HepG2 (cell line): ENCODE measurements around the gene DNALI1. TPM values are rescaled to one million over a fixed set of nuclear protein-coding genes. Genes with fewer than 3 reads are reported as not detected.

Experiments
- ASH2L ChIP-seq: fragments of 300-600, 200-600 bp; sonication (generic); IDR thresholded peaks from 2 replicates; pipeline ENCODE4 v1.7.0; 2017; ENCODE audit warnings: low read depth, mild to moderate bottlenecking, moderate library complexity, mixed read lengths, low read length; ENCODE audit not compliant: insufficient read length
- DNMT3B ChIP-seq: conservative IDR thresholded peaks from 2 replicates; pipeline ENCODE4 v1.6.1; 2016; ENCODE audit warnings: missing biosample characterization, control low read depth
- ESRRA ChIP-seq: sonication (generic); formaldehyde crosslinking; IDR thresholded peaks from 2 replicates; pipeline ENCODE4 v1.5.1; 2020; ENCODE audit warnings: mild to moderate bottlenecking, low read depth, missing genetic modification reagents
- FOXC1 ChIP-seq: sonication (generic); formaldehyde crosslinking; IDR thresholded peaks from 2 replicates; pipeline ENCODE4 v1.8.0; 2022; ENCODE audit warnings: mild to moderate bottlenecking, missing genetic modification reagents, borderline replicate concordance
- JUND ChIP-seq: sonication (generic); formaldehyde crosslinking; IDR thresholded peaks from 2 replicates; pipeline ENCODE4 v1.8.0; 2022; ENCODE audit warnings: mild to moderate bottlenecking, missing genetic modification reagents
- KLF11 ChIP-seq: IDR thresholded peaks from 2 replicates; pipeline ENCODE4 v1.6.1; 2016; ENCODE audit warnings: missing compliant biosample characterization
- NFATC3 ChIP-seq: sonication (generic); formaldehyde crosslinking; IDR thresholded peaks from 2 replicates; pipeline ENCODE4 v1.5.1; 2020; ENCODE audit warnings: mild to moderate bottlenecking, missing genetic modification reagents
- SP1 ChIP-seq, 2 experiments: fragments of 450-650 bp in 1 of 2; sonication (generic) in 1 of 2; formaldehyde crosslinking in 1 of 2; IDR thresholded peaks; 2 replicates each; pipeline versions ENCODE4 v1.4.0 to v1.6.1; 2016 to 2020; ENCODE audit warnings: missing genetic modification reagents in 1 of 2
- TFDP2 ChIP-seq: sonication (generic); formaldehyde crosslinking; IDR thresholded peaks from 2 replicates; pipeline ENCODE4 v1.4.0; 2020; ENCODE audit warnings: missing genetic modification reagents
- THAP8 ChIP-seq: sonication (generic); formaldehyde crosslinking; IDR thresholded peaks from 2 replicates; pipeline ENCODE4 v1.5.1; 2020; ENCODE audit warnings: missing genetic modification reagents, mild to moderate bottlenecking, borderline replicate concordance
- ZC3H13 ChIP-seq: sonication (generic); formaldehyde crosslinking; IDR thresholded peaks from 2 replicates; pipeline ENCODE4 v1.8.1; 2023; ENCODE audit warnings: mild to moderate bottlenecking, missing genetic modification reagents, moderate library complexity
- ZIK1 ChIP-seq: sonication (generic); formaldehyde crosslinking; IDR thresholded peaks from 2 replicates; pipeline ENCODE4 v1.5.0; 2020; ENCODE audit warnings: mild to moderate bottlenecking, low read depth, missing genetic modification reagents, borderline replicate concordance
- ZNF350 ChIP-seq: sonication (generic); formaldehyde crosslinking; IDR thresholded peaks from 2 replicates; pipeline ENCODE4 v1.4.0; 2020; ENCODE audit warnings: mild to moderate bottlenecking, low read depth, missing genetic modification reagents, borderline replicate concordance
- ZNF670 ChIP-seq: sonication (generic); formaldehyde crosslinking; IDR thresholded peaks from 2 replicates; pipeline ENCODE4 v1.8.0; 2022; ENCODE audit warnings: mild to moderate bottlenecking, missing genetic modification reagents, borderline replicate concordance
- ZNF687 ChIP-seq: sonication (generic); formaldehyde crosslinking; IDR thresholded peaks from 2 replicates; pipeline ENCODE4 v1.5.1; 2020; ENCODE audit warnings: mild to moderate bottlenecking, missing genetic modification reagents, moderate library complexity
- polyA plus RNA-seq, 8 experiments: library from polyadenylated mRNA; depleted of rRNA in 3 of 8; stranded (reverse) in 7 of 8; unstranded in 1 of 8; fragments of >200 nt; fragmentation: Illumina TruSeq in 4 of 8; extraction: Trizol in 4 of 8; gene quantifications; 2 replicates each; pipeline versions ENCODE4 v1.2.1 to v1.2.3, GENCODE V29; 2011 to 2016; ENCODE audit warnings: low read depth in 4 of 8, missing spikeins in 1 of 8, mixed read lengths in 1 of 8; ENCODE audit not compliant: insufficient read depth in 1 of 8
- total RNA-seq, 5 experiments: library from RNA; depleted of rRNA; stranded (reverse); fragments of >200 nt; fragmentation: Illumina TruSeq; extraction: Trizol; gene quantifications; 2 replicates each; pipeline ENCODE4 v1.2.3, GENCODE V29; 2016; ENCODE audit warnings: low read depth in 1 of 5
- TF ChIP-seq, protein P1 (sequence below): sonication (generic); formaldehyde crosslinking; IDR thresholded peaks from 2 replicates; pipeline ENCODE4 v1.5.0; 2020; ENCODE audit warnings: mild to moderate bottlenecking, missing genetic modification reagents, borderline replicate concordance
- TF ChIP-seq, protein P2 (sequence below): sonication (generic); formaldehyde crosslinking; IDR thresholded peaks from 2 replicates; pipeline ENCODE4 v1.4.0; 2020; ENCODE audit warnings: missing genetic modification reagents

Gene DNALI1
- total and polyA plus RNA-seq, 2 of the 13 experiments (the other 11 are each of a cell fraction or from before 2014, with no cell fraction given): 0.42 to 0.70 TPM

DNA sequence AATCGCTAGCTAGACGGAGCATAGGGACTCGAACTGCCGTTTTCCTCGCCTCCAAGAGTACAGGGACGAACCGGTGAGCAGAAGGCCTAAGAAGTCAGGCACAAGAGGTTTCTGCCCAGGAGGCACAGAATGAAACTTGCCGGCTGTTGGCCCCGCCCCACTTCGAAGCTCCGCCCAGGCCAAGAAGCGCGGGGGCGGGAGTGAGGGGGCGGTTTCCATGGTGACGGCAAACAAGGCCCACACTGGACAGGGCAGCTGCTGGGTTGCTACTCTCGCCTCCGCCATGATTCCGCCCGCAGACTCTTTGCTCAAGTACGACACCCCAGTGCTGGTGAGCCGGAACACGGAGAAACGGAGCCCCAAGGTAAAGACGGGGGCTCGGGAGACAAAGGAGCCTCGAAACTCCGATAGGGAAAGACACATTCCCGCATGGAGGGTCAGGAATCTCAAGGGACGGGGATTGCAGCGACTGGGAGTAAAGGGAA, at the start of gene DNALI1 (continued):
- peak; percentile 48; the same call in 1 of the 2 replicates for TF ChIP-seq TFDP2 (CRISPR knock-in tag)
- no peak for TF ChIP-seq ZNF350 (CRISPR knock-in tag)
- no peak for TF ChIP-seq ASH2L
- TF ChIP-seq, protein P1, sequence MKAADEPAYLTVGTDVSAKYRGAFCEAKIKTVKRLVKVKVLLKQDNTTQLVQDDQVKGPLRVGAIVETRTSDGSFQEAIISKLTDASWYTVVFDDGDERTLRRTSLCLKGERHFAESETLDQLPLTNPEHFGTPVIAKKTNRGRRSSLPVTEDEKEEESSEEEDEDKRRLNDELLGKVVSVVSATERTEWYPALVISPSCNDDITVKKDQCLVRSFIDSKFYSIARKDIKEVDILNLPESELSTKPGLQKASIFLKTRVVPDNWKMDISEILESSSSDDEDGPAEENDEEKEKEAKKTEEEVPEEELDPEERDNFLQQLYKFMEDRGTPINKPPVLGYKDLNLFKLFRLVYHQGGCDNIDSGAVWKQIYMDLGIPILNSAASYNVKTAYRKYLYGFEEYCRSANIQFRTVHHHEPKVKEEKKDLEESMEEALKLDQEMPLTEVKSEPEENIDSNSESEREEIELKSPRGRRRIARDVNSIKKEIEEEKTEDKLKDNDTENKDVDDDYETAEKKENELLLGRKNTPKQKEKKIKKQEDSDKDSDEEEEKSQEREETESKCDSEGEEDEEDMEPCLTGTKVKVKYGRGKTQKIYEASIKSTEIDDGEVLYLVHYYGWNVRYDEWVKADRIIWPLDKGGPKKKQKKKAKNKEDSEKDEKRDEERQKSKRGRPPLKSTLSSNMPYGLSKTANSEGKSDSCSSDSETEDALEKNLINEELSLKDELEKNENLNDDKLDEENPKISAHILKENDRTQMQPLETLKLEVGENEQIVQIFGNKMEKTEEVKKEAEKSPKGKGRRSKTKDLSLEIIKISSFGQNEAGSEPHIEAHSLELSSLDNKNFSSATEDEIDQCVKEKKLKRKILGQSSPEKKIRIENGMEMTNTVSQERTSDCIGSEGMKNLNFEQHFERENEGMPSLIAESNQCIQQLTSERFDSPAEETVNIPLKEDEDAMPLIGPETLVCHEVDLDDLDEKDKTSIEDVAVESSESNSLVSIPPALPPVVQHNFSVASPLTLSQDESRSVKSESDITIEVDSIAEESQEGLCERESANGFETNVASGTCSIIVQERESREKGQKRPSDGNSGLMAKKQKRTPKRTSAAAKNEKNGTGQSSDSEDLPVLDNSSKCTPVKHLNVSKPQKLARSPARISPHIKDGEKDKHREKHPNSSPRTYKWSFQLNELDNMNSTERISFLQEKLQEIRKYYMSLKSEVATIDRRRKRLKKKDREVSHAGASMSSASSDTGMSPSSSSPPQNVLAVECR (CRISPR knock-in tag): peak; percentile 34; the same call in 1 of the 2 replicates
- no peak for TF ChIP-seq THAP8 (CRISPR knock-in tag)
- TF ChIP-seq, protein P2, sequence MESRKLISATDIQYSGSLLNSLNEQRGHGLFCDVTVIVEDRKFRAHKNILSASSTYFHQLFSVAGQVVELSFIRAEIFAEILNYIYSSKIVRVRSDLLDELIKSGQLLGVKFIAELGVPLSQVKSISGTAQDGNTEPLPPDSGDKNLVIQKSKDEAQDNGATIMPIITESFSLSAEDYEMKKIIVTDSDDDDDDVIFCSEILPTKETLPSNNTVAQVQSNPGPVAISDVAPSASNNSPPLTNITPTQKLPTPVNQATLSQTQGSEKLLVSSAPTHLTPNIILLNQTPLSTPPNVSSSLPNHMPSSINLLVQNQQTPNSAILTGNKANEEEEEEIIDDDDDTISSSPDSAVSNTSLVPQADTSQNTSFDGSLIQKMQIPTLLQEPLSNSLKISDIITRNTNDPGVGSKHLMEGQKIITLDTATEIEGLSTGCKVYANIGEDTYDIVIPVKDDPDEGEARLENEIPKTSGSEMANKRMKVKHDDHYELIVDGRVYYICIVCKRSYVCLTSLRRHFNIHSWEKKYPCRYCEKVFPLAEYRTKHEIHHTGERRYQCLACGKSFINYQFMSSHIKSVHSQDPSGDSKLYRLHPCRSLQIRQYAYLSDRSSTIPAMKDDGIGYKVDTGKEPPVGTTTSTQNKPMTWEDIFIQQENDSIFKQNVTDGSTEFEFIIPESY: peak; percentile 14; the same call in 1 of the 2 replicates
- TF ChIP-seq ZC3H13: no peak
- no peak for TF ChIP-seq KLF11
- TF ChIP-seq ESRRA (CRISPR knock-in tag): no peak
- no peak for TF ChIP-seq NFATC3
- TF ChIP-seq DNMT3B (CRISPR knock-in tag): no peak
- TF ChIP-seq ZNF687 (CRISPR knock-in tag): peak; percentile 67
- TF ChIP-seq ZNF670 (CRISPR knock-in tag): no peak
- TF ChIP-seq FOXC1 (CRISPR knock-in tag): 0 out of 2 replicates have a peak, but pooled peaks have one; percentile 45
- TF ChIP-seq JUND (CRISPR knock-in tag): no peak
- no peak for TF ChIP-seq SP1 (IDR thresholded peaks at IDR 0.05)
- peak; percentile 70 for TF ChIP-seq SP1 (CRISPR knock-in tag; IDR thresholded peaks at IDR 0.05)
- TF ChIP-seq ZIK1: no peak
